HG03039 (cell line): ENCODE data around the gene AFG1L.
"Not testable (repeated sequence)": the region's sequence is repeated elsewhere in the genome, so short reads cannot be mapped to it uniquely, and the experiment has no call there.

ENCODE experiments used
- ATAC-seq: cut with Tn5 transposase; IDR thresholded peaks from one replicate; pipeline ENCODE4 v1.9.1; 2021; ENCODE audit warnings: mild to moderate bottlenecking, moderate library complexity; ENCODE audit not compliant: unreplicated experiment

AFG1L gene

GRCh38 chr6:108287373-108287772 is 7.5 kb upstream of the AFG1L start:
- no peak for ATAC-seq

GRCh38 chr6:108288742-108289141 is 6.1 kb upstream of the AFG1L start:
- ATAC-seq = no peak

GRCh38 chr6:108291091-108291490 is 3.8 kb upstream of the AFG1L start:
- no peak for ATAC-seq

GRCh38 chr6:108292561-108292960 is 2.3 kb upstream of the AFG1L start:
- not testable (repeated sequence) for ATAC-seq

- no peak for ATAC-seq
These were observed 1.1 kb upstream of the AFG1L start for GRCh38 chr6:108293527-108294296.

- peak; percentile 17 for ATAC-seq
These were observed 542 bp upstream of the AFG1L start for GRCh38 chr6:108294297-108294726.

- ATAC-seq = no peak
These were observed 822 bp downstream of the AFG1L start for GRCh38 chr6:108295676-108296075.

GRCh38 chr6:108302386-108302785 is 7.5 kb downstream of the AFG1L start:
- no peak for ATAC-seq

GRCh38 chr6:108304646-108305045 is 9.8 kb downstream of the AFG1L start:
- ATAC-seq = no peak

- ATAC-seq = not testable (repeated sequence)
These were observed 13.8 kb downstream of the AFG1L start for GRCh38 chr6:108308641-108309040.

- ATAC-seq = no peak
These were observed 15.0 kb downstream of the AFG1L start for GRCh38 chr6:108309844-108310243.

GRCh38 chr6:108312605-108313004 is 17.8 kb downstream of the AFG1L start:
- no peak for ATAC-seq

GRCh38 chr6:108321253-108321747 is 26.4 kb downstream of the AFG1L start:
- no peak for ATAC-seq

- ATAC-seq = no peak
These were observed 27.9 kb downstream of the AFG1L start for GRCh38 chr6:108322728-108323127.

GRCh38 chr6:108323710-108324466 is 29.0 kb downstream of the AFG1L start:
- ATAC-seq = no peak

GRCh38 chr6:108330221-108330785 is 35.4 kb downstream of the AFG1L start:
- not testable (repeated sequence) for ATAC-seq

- no peak for ATAC-seq
These were observed 36.0 kb downstream of the AFG1L start for GRCh38 chr6:108330806-108331205.

GRCh38 chr6:108331982-108332381 is 37.1 kb downstream of the AFG1L start:
- no peak for ATAC-seq

- ATAC-seq = no peak
These were observed 42.1 kb downstream of the AFG1L start for GRCh38 chr6:108336971-108337370.

GRCh38 chr6:108337721-108338120 is 42.9 kb downstream of the AFG1L start:
- ATAC-seq = no peak

- ATAC-seq = no peak
These were observed 46.5 kb downstream of the AFG1L start for GRCh38 chr6:108341372-108341771.

- no peak for ATAC-seq
These were observed 49.0 kb downstream of the AFG1L start for GRCh38 chr6:108343894-108344293.
